Suppressor macrophage (primary cell): ENCODE data around the gene NOL7.

Experiments
- DNase-seq, 4 experiments: peaks; one replicate each; pipeline ENCODE4 v3.0.0-alpha.2; 2020 to 2022

The NOL7 gene

DNA sequence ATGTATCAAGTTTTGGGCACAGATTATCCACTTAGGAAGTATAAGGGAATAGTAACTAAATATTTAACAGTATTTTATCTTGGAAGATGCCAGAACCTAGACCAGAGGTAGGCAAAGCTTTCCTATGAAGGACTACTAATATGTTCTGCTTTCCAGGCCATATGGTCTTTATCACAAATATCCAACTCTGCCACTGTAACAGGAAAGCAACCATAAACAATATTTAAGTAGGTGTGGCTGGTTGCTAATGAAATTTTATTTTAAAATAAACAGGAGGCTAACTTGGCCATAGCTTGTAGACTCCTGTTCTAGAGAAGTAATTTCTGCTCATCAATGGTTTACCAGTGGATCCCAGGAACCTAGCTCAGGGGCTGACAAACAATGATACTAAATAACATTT lies 39.4 kb downstream of the NOL7 start:
- no peak for DNase-seq

DNA sequence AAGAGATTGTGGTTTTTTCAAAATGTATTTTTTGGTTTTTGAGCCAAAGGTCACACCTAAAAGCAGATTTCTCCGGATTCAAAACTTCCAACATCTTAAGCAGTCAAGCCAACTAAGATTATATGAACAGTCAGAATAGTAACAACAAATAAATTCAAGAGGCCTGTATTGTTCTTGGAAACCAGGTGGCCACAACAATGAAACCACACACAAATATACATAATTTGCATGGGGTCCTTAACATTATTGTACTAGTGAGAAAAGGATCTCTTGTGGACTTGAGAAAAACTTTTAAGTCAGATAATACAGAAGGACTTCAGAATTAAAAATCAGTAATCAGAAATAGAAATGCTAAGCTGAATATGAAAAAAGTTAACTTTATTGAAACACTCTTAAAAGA lies 40.6 kb downstream of the NOL7 start:
- no peak for DNase-seq

DNA sequence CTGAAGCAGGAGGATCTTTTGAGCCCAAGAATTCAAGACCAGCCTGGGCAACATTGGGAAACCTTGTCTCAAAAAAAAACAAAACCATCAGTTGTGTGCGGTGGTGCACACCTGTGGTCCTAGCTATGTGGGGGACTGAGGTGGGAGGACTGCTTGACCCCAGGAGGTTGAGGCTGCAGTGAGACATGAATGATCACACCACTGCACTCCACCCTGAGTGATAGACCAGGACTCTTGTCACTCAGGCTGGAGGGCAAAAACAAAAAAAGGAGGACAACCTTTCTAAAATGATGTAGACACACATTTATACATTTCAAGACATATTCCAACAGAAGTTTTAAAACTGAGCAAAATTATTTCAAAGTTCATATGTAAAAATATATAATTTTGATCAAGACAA lies 45.1 kb downstream of the NOL7 start:
- DNase-seq, result no peak

DNA sequence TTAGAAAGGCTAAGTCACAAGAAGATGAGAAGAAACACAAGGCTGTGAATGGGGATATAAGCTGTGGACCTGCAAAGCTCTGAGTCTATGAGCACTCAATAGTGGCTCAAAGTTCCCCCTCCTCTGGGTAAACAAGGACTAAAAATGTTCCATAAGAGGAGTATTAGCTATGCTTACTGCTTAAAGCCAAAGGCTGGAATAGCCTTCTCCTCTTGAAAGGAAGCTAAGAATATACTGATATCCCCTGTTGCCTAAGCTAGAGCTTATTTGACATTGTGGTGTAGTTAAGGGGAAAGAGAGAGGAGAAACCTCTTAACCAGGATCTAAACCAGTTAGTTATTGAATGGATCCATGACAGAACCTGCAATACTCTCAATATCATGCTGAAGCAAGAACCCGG lies 45.8 kb downstream of the NOL7 start:
- no peak for DNase-seq

DNA sequence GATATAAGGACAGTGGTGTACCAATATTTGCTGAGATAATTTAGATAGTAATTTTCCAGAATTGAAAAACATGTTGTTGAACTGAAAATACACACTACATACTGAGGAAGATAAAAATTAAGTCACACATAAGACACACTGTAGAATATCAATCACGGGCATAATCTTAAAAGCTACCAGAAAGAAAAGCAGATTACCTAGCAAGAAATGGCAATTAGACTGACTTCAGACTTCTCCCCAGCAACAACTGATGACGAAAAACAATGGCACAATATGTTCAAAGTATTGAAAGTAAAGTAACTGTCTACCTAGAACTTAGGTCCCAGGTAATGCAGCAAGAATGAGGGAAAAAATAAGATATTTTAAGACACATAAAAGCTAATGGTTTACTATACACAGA lies 46.5 kb downstream of the NOL7 start:
- DNase-seq, result no peak

DNA sequence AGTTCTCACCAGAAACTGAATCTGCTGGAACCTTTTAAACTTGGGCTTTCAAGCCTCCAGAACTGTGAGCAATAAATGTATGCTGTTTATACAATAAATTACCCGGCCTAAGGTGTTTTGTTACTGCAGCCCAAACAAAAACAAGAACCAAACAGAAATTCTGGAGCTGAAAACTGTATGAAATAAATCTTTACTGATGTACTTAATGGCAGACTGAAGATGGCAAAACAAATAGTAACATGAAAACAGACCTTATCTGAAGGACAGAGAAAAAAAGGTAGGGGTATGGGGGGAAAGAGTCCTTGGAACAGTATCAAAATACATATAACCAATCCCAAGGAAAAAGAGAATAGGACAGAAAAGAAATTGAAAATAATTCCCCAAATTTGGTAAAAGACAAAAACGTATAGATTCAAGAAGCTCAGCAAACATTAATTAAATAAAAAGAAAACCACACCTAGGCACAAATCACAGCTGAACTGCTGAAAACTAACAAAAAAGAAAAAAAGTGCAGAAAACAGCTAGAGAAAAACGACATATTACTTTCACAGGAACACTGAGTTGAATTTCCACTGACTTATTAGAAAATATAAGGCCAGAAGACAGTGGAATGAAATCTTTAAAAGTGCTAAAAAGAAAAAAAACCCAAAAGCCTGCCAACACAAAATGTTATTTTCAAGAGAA lies 47.7 kb downstream of the NOL7 start:
- no peak for DNase-seq

DNA sequence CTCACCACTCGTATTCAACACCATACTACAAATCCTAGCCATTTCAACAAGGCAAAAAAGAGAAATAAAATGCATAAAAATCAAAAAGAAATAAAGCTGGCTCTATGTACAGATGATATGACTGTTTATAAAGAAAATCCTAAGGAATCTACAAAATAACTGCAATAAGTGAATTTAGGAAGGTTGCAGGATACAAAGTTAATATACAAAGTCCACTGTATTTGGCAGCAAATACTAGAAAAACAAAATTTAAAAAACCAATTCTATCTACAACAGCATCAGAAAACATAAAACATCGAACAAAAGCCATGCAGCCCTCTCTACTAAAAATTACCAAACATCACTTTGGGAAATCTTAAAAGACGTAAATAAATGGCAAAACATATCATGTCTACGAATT lies 48.9 kb downstream of the NOL7 start:
- no peak for DNase-seq

DNA sequence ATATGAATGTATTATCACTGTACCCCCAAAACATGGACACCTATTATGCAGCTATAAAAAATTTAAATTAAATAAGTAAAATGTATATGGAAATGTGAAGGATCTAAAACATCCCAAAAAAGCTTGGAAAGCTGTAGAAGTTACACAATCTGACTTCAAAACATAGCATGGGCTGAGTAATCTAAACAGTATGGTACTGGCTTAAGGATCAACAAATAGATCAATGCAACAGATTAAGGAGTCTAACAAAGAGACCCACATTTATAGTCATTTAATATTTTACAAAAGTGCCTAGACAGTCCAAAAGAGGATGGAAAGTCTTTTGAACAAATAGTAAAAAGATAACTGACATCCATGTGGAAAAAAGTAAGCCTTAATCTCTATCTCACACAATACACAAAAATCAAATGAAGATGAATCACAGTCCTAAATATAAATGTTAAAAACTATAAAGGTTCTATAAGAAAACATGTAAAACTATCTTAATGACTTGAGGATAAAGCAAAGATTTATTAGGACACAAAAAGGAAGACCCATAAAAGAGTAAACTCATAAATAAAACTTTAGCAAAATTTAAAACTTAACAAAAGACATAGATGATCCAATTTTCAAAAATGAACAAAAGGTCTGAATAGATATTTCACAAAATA lies 49.7 kb downstream of the NOL7 start:
- DNase-seq, result no peak

DNA sequence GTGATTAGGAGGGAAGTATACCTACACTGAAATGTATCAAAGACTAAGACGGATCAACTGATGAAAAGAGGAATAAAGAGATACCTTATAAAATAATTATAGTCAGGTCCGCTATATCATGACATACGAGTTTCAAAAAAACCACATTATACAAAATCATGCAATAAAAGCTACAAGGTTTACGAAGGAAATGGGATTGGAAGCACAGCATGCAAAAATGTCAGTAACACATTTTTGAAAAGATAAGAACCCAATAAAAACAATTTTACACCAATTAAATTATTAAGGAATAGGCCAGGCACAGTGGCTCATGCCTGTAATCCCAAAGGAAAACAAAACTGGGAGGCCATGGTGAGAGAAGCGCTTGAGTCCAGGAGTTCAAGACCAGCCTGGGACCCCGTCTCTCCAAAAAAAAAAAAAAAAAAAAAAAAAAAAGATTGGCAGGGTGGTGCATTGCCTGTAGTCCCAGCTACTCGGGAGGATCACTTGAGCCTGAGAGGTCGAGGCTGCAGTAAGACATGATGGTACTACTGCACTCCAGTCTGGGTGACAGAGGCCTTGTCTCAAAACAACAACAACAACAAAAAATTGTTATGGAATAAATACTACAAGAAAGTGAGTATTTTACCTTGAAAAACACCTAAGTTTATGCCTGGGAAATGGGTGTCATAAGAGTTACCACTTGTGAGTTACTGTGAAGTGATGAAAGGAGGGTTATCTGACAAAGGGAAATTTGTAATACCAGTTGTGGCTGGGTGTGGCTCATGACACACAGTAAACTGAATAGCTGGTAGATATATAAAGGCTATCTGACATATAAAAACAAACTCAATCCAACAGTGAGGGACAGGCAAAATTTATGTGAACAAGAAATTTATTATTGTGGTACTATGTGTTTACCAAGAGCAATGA lies 51.3 kb downstream of the NOL7 start:
- DNase-seq, result no peak

DNA sequence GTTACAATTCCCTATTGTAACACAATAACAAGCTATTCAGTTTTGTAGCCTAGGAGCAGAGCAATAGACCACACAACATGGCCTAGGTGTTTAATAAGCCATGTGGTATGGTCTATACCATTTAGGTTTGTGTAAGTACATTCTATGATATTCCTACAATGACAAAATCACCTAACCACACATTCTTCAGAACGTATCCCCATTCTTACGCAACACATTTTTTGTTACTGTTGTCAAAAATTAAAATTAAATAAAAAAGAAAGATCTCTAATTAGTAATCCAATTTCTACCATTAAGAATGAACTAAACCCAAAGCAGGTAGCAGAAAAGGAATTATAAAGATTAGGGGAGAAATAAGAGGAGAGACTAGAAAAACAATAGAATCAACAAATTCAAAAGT lies 52.5 kb downstream of the NOL7 start:
- no peak for DNase-seq

DNA sequence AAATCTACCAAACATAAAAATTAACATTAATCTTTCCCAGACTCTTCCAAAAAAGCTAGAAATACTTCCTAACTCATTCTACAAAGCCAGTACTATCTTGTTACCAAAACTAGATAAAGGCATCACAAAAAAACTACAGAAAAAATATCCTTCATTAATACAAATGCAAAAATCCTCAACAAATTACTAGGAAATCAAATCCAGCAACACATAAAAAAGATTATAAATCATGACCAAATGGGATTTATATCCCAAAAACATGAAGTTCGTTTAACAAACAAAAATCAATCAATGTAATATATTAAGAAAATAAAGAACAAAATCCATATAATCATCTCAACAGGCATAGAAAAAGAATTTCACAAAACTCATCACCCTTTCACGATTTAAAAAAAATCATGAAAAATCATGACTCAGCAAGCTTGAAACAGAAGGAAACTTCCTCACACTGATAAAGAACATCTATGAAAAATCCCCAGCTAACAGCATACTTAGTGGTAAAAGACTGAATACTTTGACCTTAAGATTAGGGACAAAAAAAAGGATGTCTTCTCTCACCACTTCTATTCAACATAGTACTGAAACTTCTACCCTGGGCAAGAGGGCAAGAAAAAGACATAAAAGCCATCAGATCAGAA lies 53.3 kb downstream of the NOL7 start:
- peak in 2 of 4 experiments; percentile 51 to 63 for DNase-seq

DNA sequence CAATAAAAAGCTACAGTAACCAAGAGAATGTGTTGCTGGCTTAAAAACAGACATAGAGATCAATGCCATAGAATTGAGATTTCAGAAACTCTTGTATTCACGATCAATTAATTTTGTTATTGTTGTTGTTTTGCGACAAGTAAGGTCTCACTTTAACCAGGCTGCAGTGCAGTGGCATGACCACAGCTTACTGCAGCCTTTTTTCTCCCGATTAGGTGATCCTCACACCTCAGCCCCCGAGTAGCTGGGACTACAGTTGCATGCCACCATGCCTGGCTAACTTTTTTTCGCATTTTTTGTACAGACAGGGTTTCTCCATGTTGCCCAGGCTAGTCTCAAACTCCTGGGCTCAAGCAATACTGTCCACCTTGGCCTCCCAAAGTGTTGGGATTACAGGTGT lies 54.3 kb downstream of the NOL7 start:
- DNase-seq, result no peak
